K562 (cell line): ENCODE data around the gene ANO6. TPM values are rescaled to one million over a fixed set of nuclear protein-coding genes. Genes with fewer than 3 reads are reported as not detected.

Experiments
- ATAC-seq: fragments of 200-7000 bp; cut with Tn5 transposase; 3 replicates; pipeline ENCODE4 v1.9.1; 2020; ENCODE audit warnings: moderate library complexity
- BruUV-seq: library from RNA; stranded (reverse); fragments of 400-500 nt; replicated peaks from 2 replicates; lab custom pipeline; 2021; lab: Mats Ljungman, UMichigan
- CTCF ChIA-PET: fragments of 300-600 bp; formaldehyde crosslinking; extraction: SDS; loops from one replicate; lab custom pipeline; 2021; ENCODE audit warnings: low intra/inter-chr PET ratio; lab: Yijun Ruan, JAX
- POLR2A ChIA-PET: fragments of 300-600, 350-650 bp; sonication (Branson Sonifier 250); formaldehyde crosslinking; extraction: SDS; loops from one replicate; lab custom pipeline; 2021; ENCODE audit warnings: antibody characterized with exemption, inconsistent platforms; lab: Yijun Ruan, JAX
- DNase-seq, 4 experiments: peaks; one replicate each; pipeline versions ENCODE4 v3.0.0 to v3.0.0-alpha.2; 2011 to 2018; ENCODE audit warnings: low spot score in 3 of 4, mixed read lengths in 3 of 4; ENCODE audit errors: extremely low read depth in 1 of 4
- FAIRE-seq: peaks from 2 replicates; lab custom pipeline; 2011; peaks lifted over from hg19 to GRCh38; lab: Jason Lieb, UNC
- H2AFZ ChIP-seq: 2 replicates; pipeline ENCODE4 v1.6.0; 2011; ENCODE audit warnings: low read depth, low read length, control low read depth, inconsistent platforms
- H3K27ac ChIP-seq: fragments of 200-600 bp; 3 replicates; pipeline ENCODE4 v1.8.0; 2011; ENCODE audit warnings: low read depth, mild to moderate bottlenecking, control low read depth, inconsistent platforms, low read length, moderate library complexity, mixed read lengths; ENCODE audit errors: extremely low read depth
- H3K27me3 ChIP-seq, 2 experiments: fragments of 300-600 bp in 1 of 2; 2 replicates in 1 of 2; 3 replicates in 1 of 2; pipeline versions ENCODE4 v1.6.0 to v1.8.0; 2011; ENCODE audit warnings: inconsistent platforms in 2 of 2, low read length in 2 of 2, mild to moderate bottlenecking in 1 of 2, mixed read lengths in 1 of 2, moderate library complexity in 1 of 2; ENCODE audit not compliant: control insufficient read depth in 2 of 2, insufficient read depth in 2 of 2
- H3K36me3 ChIP-seq: fragments of 300-600 bp; 3 replicates; pipeline ENCODE4 v1.8.0; 2011; ENCODE audit warnings: mild to moderate bottlenecking, low read length, inconsistent platforms; ENCODE audit not compliant: control insufficient read depth, insufficient read depth
- H3K4me1 ChIP-seq, 2 experiments: fragments of 200-600 bp in 1 of 2; replicated peaks in 1 of 2; 2 replicates in 1 of 2; 3 replicates in 1 of 2; pipeline versions ENCODE4 v1.5.1 to v1.8.0; 2011; ENCODE audit warnings: inconsistent platforms in 2 of 2, low read length in 2 of 2, mild to moderate bottlenecking in 1 of 2, mixed read lengths in 1 of 2, moderate library complexity in 1 of 2; ENCODE audit not compliant: control insufficient read depth in 2 of 2, insufficient read depth in 2 of 2
- H3K4me2 ChIP-seq: 2 replicates; pipeline ENCODE4 v1.6.1; 2011; ENCODE audit warnings: low read length, control low read depth, inconsistent platforms, mixed read lengths; ENCODE audit not compliant: insufficient read depth
- H3K4me3 ChIP-seq: fragments of 200-600 bp; sonication (generic), shearing (Covaris generic); 2 replicates; pipeline ENCODE4 v1.5.1; 2016; ENCODE audit warnings: control low read depth, inconsistent platforms
- H3K79me2 ChIP-seq: fragments of 200-600 bp; 3 replicates; pipeline ENCODE4 v1.8.0; 2011; ENCODE audit warnings: low read length, inconsistent platforms; ENCODE audit not compliant: control insufficient read depth, insufficient read depth
- H3K9ac ChIP-seq, 2 experiments: 2 replicates each; pipeline versions ENCODE4 v1.6.0 to v1.6.1; 2011; ENCODE audit warnings: low read depth in 2 of 2, low read length in 2 of 2, control low read depth in 1 of 2, inconsistent platforms in 1 of 2, mild to moderate bottlenecking in 1 of 2, mixed read lengths in 1 of 2; ENCODE audit not compliant: insufficient read depth in 1 of 2
- H3K9me1 ChIP-seq: one replicate; pipeline ENCODE4 v1.6.0; 2011; ENCODE audit warnings: inconsistent platforms, mild to moderate bottlenecking, low read length, moderate library complexity; ENCODE audit not compliant: control insufficient read depth, insufficient read depth
- H3K9me3 ChIP-seq: replicated peaks from 2 replicates; pipeline ENCODE4 v1.5.1; 2011; ENCODE audit warnings: low read depth, low read length, inconsistent platforms; ENCODE audit not compliant: control insufficient read depth, insufficient read depth
- H4K20me1 ChIP-seq: replicated peaks from 2 replicates; pipeline ENCODE4 v1.6.1; 2011; ENCODE audit warnings: low read length, inconsistent platforms, mixed read lengths; ENCODE audit not compliant: control insufficient read depth, insufficient read depth
- BRF1 ChIP-seq: IDR thresholded peaks from 3 replicates; pipeline ENCODE4 v1.6.1; 2011; ENCODE audit warnings: borderline replicate concordance, mild to moderate bottlenecking; ENCODE audit not compliant: insufficient read length; ENCODE audit errors: extremely low read depth
- GATAD2A ChIP-seq: fragments of 450-650 bp; IDR thresholded peaks from 2 replicates; pipeline ENCODE4 v1.6.1; 2017
- HDAC3 ChIP-seq: fragments of 450-650 bp; IDR thresholded peaks from 2 replicates; pipeline ENCODE4 v1.6.1; 2018; ENCODE audit warnings: borderline replicate concordance, mild to moderate bottlenecking, moderate library complexity; ENCODE audit not compliant: partially characterized antibody
- KDM5B ChIP-seq: fragments of 200-600 bp; sonication (generic); IDR thresholded peaks from 2 replicates; pipeline ENCODE4 v1.6.1; 2012; ENCODE audit warnings: low read depth, mild to moderate bottlenecking, moderate library complexity, low read length, control low read depth, inconsistent platforms; ENCODE audit not compliant: insufficient replicate concordance
- PHF8 ChIP-seq: fragments of 200-600 bp; sonication (generic); IDR thresholded peaks from 2 replicates; pipeline ENCODE4 v1.6.1; 2012; ENCODE audit warnings: mixed run types, mild to moderate bottlenecking, inconsistent platforms, low read length, moderate library complexity, borderline replicate concordance
- RBM14 ChIP-seq: fragments of 200-400 bp; formaldehyde crosslinking; IDR thresholded peaks from 2 replicates; pipeline ENCODE4 v1.6.1; 2018; ENCODE audit warnings: low read depth, mild to moderate bottlenecking, low read length, moderate library complexity, borderline replicate concordance; ENCODE audit not compliant: insufficient read depth
- SLC30A9 ChIP-seq: fragments of 250-450 bp; sonication (Bioruptor Pico); IDR thresholded peaks from 2 replicates; pipeline ENCODE4 v1.8.0; 2022; ENCODE audit warnings: mild to moderate bottlenecking, moderate library complexity
- SMARCA4 ChIP-seq: fragments of 450-650 bp; IDR thresholded peaks from 2 replicates; pipeline ENCODE4 v1.6.1; 2016
- SPI1 ChIP-seq: IDR thresholded peaks from 2 replicates; pipeline ENCODE4 v1.6.1; 2011; ENCODE audit warnings: low read depth, low read length, control low read depth, borderline replicate concordance
- ZBTB17 ChIP-seq: fragments of 450-650 bp; formaldehyde crosslinking; IDR thresholded peaks from 2 replicates; pipeline ENCODE4 v1.4.0; 2020; ENCODE audit warnings: mild to moderate bottlenecking
- ZC3H11A ChIP-seq: IDR thresholded peaks from 2 replicates; pipeline ENCODE4 v1.6.1; 2012; ENCODE audit warnings: low read depth, low read length, improper control_type of control experiment
- ZNF174 ChIP-seq: fragments of 250-450 bp; sonication (Bioruptor Pico); IDR thresholded peaks from 2 replicates; pipeline ENCODE4 v1.4.0; 2020; ENCODE audit warnings: mild to moderate bottlenecking
- ZNF239 ChIP-seq: fragments of 250-450 bp; sonication (Bioruptor Pico); IDR thresholded peaks from 2 replicates; pipeline ENCODE4 v1.4.0; 2020; ENCODE audit warnings: mild to moderate bottlenecking
- ZNF274 ChIP-seq: IDR thresholded peaks from 2 replicates; pipeline ENCODE4 v1.6.1; 2011; ENCODE audit warnings: low read depth, mild to moderate bottlenecking, low read length, moderate library complexity, borderline replicate concordance
- ZNF586 ChIP-seq: fragments of 450-650 bp; formaldehyde crosslinking; conservative IDR thresholded peaks from 2 replicates; pipeline ENCODE4 v1.4.0; 2020; ENCODE audit warnings: mild to moderate bottlenecking, moderate library complexity
- WGBS: fragments of 100-300 bp; shearing (Covaris generic); methylation state at CpG from one replicate; pipeline ENCODE4 v1.1.6; 2016; ENCODE audit warnings: low coverage, mixed read lengths; ENCODE audit not compliant: insufficient coverage; ENCODE audit errors: missing lambda C conversion rate; 5-methylcytosine and 5-hydroxymethylcytosine counted together
- in situ Hi-C: fragments of 300-500 bp; cut with MboI; formaldehyde crosslinking; loops from 4 replicates; pipeline ENCODE4 v1.15.0; 2018; ENCODE audit warnings: inconsistent platforms, mixed read lengths
- intact Hi-C: fragments of 100-400 bp; cut with micrococcal nuclease; formaldehyde crosslinking; loops from 2 replicates; pipeline ENCODE4 v1.14.2; 2022
- polyA plus RNA-seq, 8 experiments: library from polyadenylated mRNA; depleted of rRNA in 4 of 8; stranded (reverse) in 5 of 8; unstranded in 3 of 8; fragments of >200 nt; fragmentation: Nextera tagmentation in 2 of 8; fragmentation: Illumina TruSeq in 1 of 8; extraction: Ambion mirVana in 2 of 8; extraction: Trizol in 1 of 8; gene quantifications; 2 replicates each; pipeline versions ENCODE4 v1.2.1 to v1.2.3, GENCODE V29; 2011 to 2014; ENCODE audit warnings: inconsistent platforms in 1 of 8, missing spikeins in 1 of 8
- total RNA-seq, 7 experiments: library from RNA; depleted of rRNA in 6 of 7; stranded (reverse); fragments of >200 nt in 6 of 7; fragmentation: Illumina TruSeq in 2 of 7; extraction: Trizol in 2 of 7; gene quantifications; 2 replicates each; pipeline versions ENCODE4 v1.2.1 to v1.2.3, GENCODE V29; 2011 to 2021; ENCODE audit warnings: low replicate concordance in 1 of 7
- TF ChIP-seq, protein P1 (sequence below): fragments of 250-450 bp; sonication (Bioruptor Pico); IDR thresholded peaks from 2 replicates; pipeline ENCODE4 v1.8.0; 2022; ENCODE audit warnings: moderate library complexity, mild to moderate bottlenecking, inconsistent platforms
- TF ChIP-seq, protein P2 (sequence below): fragments of 250-450 bp; sonication (Bioruptor Pico); IDR thresholded peaks from 2 replicates; pipeline ENCODE4 v1.6.1; 2021; ENCODE audit warnings: mild to moderate bottlenecking

The ANO6 gene
- total and polyA plus RNA-seq, 9 of the 15 experiments (the other 6 are each of a cell fraction or from before 2014, with no cell fraction given): 3.5 to 24.7 (median 20.3) TPM

DNA sequence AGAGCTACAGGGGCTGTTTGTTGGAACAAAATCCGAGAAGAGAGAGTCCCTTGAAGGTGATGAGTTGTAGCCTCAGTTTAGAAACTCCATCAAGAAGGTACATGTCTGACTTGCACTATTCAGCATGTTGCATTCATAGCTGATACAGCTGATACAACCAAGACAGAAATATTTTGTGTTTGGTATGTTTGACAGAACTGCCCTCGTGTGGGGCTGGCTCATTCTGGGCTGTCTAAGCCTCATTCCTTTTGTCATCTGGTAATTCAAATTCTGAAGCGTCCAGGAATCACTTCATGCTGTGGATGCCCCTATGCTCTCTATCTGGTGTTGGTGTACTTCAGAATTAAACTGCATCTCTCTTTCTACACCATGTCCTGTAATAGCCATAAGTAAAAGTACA, 126.3 kb downstream of the ANO6 start:
- 50% methylated on average over 3 of the region's 3 CpGs for WGBS
- CTCF ChIA-PET: no interaction called here
- peak; percentile 26 for FAIRE-seq

DNA sequence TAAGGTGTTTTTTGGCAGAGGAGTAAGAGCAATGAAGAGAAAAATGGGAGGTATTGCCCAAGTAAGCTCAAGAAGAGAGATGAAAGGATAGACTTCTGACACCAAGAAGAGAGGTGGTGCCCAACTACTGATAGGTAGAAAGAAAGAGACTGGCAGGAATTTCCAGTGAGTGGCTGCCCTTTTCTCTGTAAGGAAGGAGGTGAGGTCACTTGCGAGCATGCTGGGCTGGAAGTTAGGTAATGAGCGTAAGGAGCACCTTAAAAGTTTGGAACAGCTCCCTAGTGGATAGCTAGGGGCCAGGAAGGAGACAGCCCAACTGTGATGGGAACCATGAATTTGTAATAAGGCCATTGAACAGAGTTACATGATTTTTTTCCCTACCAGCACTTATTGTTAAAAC, 127.0 kb downstream of the ANO6 start:
- Histone ChIP-seq H3K9ac (no peak overlapping the region), H3K36me3 (peaks cover under 1% of the 10 kb centered on the region; the same call in 1 of the 3 replicates), H3K4me1 (peaks cover 0 to 13% of the 10 kb centered on the region in 2 experiments; a peak in 3 of 5 replicates), H3K27ac (no peak overlapping the region), H3K4me3 (no peak overlapping the region), H4K20me1 (no peaks in the 10 kb centered on the region), H3K9me3 (no peaks in the 10 kb centered on the region), H3K4me2 (no peak overlapping the region), H3K27me3 (no peaks in the 10 kb centered on the region), H2AFZ (no peak overlapping the region), H3K79me2 (no peaks in the 10 kb centered on the region), H3K9me1 (no peaks in the 10 kb centered on the region)
- ATAC-seq (no peak), DNase-seq (no peak), FAIRE-seq (no peak)
- in situ Hi-C loops (no loop called here), intact Hi-C loops (no loop called here)
- ChIA-PET POLR2A (no interaction called here), CTCF (no interaction called here)
- no TSS peak for BruUV-seq
- WGBS: 92% methylated on average over 2 of the region's 2 CpGs
- no peak for TF ChIP-seq HDAC3
- no peak for TF ChIP-seq SPI1
- TF ChIP-seq ZNF239: no peak
- no peak for TF ChIP-seq ZNF274
- TF ChIP-seq SLC30A9 (CRISPR knock-in tag): no peak
- TF ChIP-seq KDM5B: no peak
- no peak for TF ChIP-seq SMARCA4
- no peak for TF ChIP-seq ZNF174 (CRISPR knock-in tag)
- TF ChIP-seq ZBTB17 (CRISPR knock-in tag): no peak
- no peak for TF ChIP-seq PHF8
- TF ChIP-seq BRF1: no peak
- no peak for TF ChIP-seq RBM14
- no peak for TF ChIP-seq GATAD2A
- TF ChIP-seq, protein P1, sequence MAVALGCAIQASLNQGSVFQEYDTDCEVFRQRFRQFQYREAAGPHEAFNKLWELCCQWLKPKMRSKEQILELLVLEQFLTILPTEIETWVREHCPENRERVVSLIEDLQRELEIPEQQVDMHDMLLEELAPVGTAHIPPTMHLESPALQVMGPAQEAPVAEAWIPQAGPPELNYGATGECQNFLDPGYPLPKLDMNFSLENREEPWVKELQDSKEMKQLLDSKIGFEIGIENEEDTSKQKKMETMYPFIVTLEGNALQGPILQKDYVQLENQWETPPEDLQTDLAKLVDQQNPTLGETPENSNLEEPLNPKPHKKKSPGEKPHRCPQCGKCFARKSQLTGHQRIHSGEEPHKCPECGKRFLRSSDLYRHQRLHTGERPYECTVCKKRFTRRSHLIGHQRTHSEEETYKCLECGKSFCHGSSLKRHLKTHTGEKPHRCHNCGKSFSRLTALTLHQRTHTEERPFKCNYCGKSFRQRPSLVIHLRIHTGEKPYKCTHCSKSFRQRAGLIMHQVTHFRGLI (CRISPR knock-in tag): no peak
- no peak for TF ChIP-seq ZNF586 (CRISPR knock-in tag)

More for the DNA sequence above, 126.3 kb downstream of the ANO6 start:
- Histone ChIP-seq H3K27me3 (no peaks in the 10 kb centered on the region), H3K9me1 (no peaks in the 10 kb centered on the region), H3K9ac (no peak overlapping the region), H3K4me1 (peaks cover 0 to 20% of the 10 kb centered on the region in 2 experiments; a peak in 3 of 5 replicates), H3K4me2 (no peak overlapping the region), H3K27ac (no peak overlapping the region), H2AFZ (no peak overlapping the region), H4K20me1 (no peaks in the 10 kb centered on the region), H3K9me3 (no peaks in the 10 kb centered on the region), H3K4me3 (no peak overlapping the region), H3K36me3 (no peaks in the 10 kb centered on the region), H3K79me2 (no peaks in the 10 kb centered on the region)
- DNase-seq: no peak
- no TSS peak for BruUV-seq
- intact Hi-C loops (no loop called here), in situ Hi-C loops (no loop called here)
- no peak for ATAC-seq
- TF ChIP-seq, protein P2, sequence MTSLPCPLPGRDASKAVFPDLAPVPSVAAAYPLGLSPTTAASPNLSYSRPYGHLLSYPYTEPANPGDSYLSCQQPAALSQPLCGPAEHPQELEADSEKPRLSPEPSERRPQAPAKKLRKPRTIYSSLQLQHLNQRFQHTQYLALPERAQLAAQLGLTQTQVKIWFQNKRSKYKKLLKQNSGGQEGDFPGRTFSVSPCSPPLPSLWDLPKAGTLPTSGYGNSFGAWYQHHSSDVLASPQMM (CRISPR knock-in tag): no peak
- no peak for TF ChIP-seq ZC3H11A
- POLR2A ChIA-PET: no interaction called here
